HL-60 (cell line): ENCODE data around the gene SPOCK3.

Source experiments
- CTCF ChIP-seq: IDR thresholded peaks from one replicate; pipeline ENCODE4 v1.5.1; 2011; ENCODE audit warnings: low read length, control low read depth, inconsistent platforms; ENCODE audit not compliant: insufficient read depth
- POLR2AphosphoS5 ChIP-seq: IDR thresholded peaks from 2 replicates; pipeline ENCODE4 v1.6.1; 2012; ENCODE audit warnings: low read depth
- TF ChIP-seq, protein P1 (sequence below): IDR thresholded peaks from 2 replicates; pipeline ENCODE4 v1.6.1; 2012; ENCODE audit warnings: low read depth; ENCODE audit not compliant: insufficient replicate concordance

DNA sequence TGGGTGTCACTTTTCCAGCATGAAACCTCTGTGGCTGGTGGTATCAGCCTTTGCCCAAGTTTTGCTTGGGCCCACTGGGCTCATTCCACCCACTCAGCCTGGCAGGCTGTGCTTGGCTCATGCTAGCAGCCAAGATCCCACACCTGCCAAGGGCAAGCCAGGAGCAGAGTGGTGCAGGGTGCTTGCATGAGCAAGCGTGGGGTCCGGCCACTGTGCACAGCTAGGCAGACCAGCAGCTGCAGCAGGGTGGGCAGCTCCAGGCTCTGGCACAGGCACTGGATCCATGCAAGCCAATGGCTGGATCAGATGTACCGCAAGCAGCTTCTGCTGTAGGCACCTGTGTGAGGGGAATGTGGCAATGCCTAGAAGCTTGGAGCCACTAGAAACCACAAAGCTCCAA lies 253.9 kb downstream of the SPOCK3 start:
- TF ChIP-seq CTCF (no peak), POLR2AphosphoS5 (no peak)
- TF ChIP-seq, protein P1, sequence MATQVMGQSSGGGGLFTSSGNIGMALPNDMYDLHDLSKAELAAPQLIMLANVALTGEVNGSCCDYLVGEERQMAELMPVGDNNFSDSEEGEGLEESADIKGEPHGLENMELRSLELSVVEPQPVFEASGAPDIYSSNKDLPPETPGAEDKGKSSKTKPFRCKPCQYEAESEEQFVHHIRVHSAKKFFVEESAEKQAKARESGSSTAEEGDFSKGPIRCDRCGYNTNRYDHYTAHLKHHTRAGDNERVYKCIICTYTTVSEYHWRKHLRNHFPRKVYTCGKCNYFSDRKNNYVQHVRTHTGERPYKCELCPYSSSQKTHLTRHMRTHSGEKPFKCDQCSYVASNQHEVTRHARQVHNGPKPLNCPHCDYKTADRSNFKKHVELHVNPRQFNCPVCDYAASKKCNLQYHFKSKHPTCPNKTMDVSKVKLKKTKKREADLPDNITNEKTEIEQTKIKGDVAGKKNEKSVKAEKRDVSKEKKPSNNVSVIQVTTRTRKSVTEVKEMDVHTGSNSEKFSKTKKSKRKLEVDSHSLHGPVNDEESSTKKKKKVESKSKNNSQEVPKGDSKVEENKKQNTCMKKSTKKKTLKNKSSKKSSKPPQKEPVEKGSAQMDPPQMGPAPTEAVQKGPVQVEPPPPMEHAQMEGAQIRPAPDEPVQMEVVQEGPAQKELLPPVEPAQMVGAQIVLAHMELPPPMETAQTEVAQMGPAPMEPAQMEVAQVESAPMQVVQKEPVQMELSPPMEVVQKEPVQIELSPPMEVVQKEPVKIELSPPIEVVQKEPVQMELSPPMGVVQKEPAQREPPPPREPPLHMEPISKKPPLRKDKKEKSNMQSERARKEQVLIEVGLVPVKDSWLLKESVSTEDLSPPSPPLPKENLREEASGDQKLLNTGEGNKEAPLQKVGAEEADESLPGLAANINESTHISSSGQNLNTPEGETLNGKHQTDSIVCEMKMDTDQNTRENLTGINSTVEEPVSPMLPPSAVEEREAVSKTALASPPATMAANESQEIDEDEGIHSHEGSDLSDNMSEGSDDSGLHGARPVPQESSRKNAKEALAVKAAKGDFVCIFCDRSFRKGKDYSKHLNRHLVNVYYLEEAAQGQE = no peak
